Measurements from ENCODE around the gene ENC1. TPM values are rescaled to one million over a fixed set of nuclear protein-coding genes. Genes with fewer than 3 reads are reported as not detected.

ENC1 gene
- total RNA-seq, 1 donor from 2014 or later: 7.1 TPM

- no peaks in the 10 kb centered on the region for H3K9me3 ChIP-seq
- H3K4me1 ChIP-seq: no peaks in the 10 kb centered on the region
- no peaks in the 10 kb centered on the region for H3K36me3 ChIP-seq
- no peak for DNase-seq (ENCODE audit: extremely low spot score in 2 of 2)
- H3K27ac ChIP-seq: no peak overlapping the region
- H3K27me3 ChIP-seq: no peaks in the 10 kb centered on the region
- H3K4me3 ChIP-seq: no peak overlapping the region
- intact Hi-C loops (cut with DNase I): no loop called here
- no peak for TF ChIP-seq CTCF (IDR thresholded peaks at IDR 0.05)
- no peak for TF ChIP-seq POLR2AphosphoS5 (IDR thresholded peaks at IDR 0.05; ENCODE audit: insufficient read depth in 1 of 2, low read depth in 1 of 2)
- TF ChIP-seq POLR2A (IDR thresholded peaks at IDR 0.05): no peak
Observed at GRCh38 chr5:74617202-74617601, 23.3 kb downstream of the ENC1 start.

- intact Hi-C loops (cut with DNase I): no loop called here
Observed at GRCh38 chr5:74616236-74617146, 24.0 kb downstream of the ENC1 start.

GRCh38 chr5:74613283-74613682, 27.2 kb downstream of the ENC1 start:
- no peak for TF ChIP-seq POLR2AphosphoS5 (IDR thresholded peaks at IDR 0.05; ENCODE audit: insufficient read depth in 1 of 2, low read depth in 1 of 2)
- TF ChIP-seq CTCF (IDR thresholded peaks at IDR 0.05): no peak
- TF ChIP-seq POLR2A (IDR thresholded peaks at IDR 0.05): no peak
- H3K36me3 ChIP-seq: no peaks in the 10 kb centered on the region
- no peak overlapping the region for H3K27ac ChIP-seq
- H3K4me1 ChIP-seq: no peaks in the 10 kb centered on the region
- no peaks in the 10 kb centered on the region for H3K27me3 ChIP-seq
- DNase-seq (ENCODE audit: extremely low spot score in 2 of 2): no peak
- no peak overlapping the region for H3K4me3 ChIP-seq
- no peaks in the 10 kb centered on the region for H3K9me3 ChIP-seq
- intact Hi-C loops (cut with DNase I): no loop called here

More at GRCh38 chr5:74616236-74617146, 24.0 kb downstream of the ENC1 start:
- TF ChIP-seq POLR2A (IDR thresholded peaks at IDR 0.05) (no peak), CTCF (IDR thresholded peaks at IDR 0.05) (no peak), POLR2AphosphoS5 (IDR thresholded peaks at IDR 0.05; ENCODE audit: insufficient read depth in 1 of 2, low read depth in 1 of 2) (no peak)
- no peaks in the 10 kb centered on the region for H3K4me1 ChIP-seq
- H3K4me3 ChIP-seq: no peak overlapping the region
- no peaks in the 10 kb centered on the region for H3K9me3 ChIP-seq
- H3K27ac ChIP-seq: no peak overlapping the region
- no peaks in the 10 kb centered on the region for H3K27me3 ChIP-seq
- no peaks in the 10 kb centered on the region for H3K36me3 ChIP-seq
- no peak for DNase-seq (ENCODE audit: extremely low spot score in 2 of 2)

GRCh38 chr5:74612045-74612444, 28.5 kb downstream of the ENC1 start:
- Histone ChIP-seq H3K4me1 (no peaks in the 10 kb centered on the region), H3K4me3 (no peak overlapping the region), H3K27ac (no peak overlapping the region), H3K9me3 (no peaks in the 10 kb centered on the region), H3K36me3 (no peaks in the 10 kb centered on the region), H3K27me3 (no peaks in the 10 kb centered on the region)
- no peak for TF ChIP-seq POLR2A (IDR thresholded peaks at IDR 0.05)
- TF ChIP-seq POLR2AphosphoS5 (IDR thresholded peaks at IDR 0.05; ENCODE audit: insufficient read depth in 1 of 2, low read depth in 1 of 2): no peak
- no peak for DNase-seq (ENCODE audit: extremely low spot score in 2 of 2)
- intact Hi-C loops (cut with DNase I): no loop called here

DNA sequence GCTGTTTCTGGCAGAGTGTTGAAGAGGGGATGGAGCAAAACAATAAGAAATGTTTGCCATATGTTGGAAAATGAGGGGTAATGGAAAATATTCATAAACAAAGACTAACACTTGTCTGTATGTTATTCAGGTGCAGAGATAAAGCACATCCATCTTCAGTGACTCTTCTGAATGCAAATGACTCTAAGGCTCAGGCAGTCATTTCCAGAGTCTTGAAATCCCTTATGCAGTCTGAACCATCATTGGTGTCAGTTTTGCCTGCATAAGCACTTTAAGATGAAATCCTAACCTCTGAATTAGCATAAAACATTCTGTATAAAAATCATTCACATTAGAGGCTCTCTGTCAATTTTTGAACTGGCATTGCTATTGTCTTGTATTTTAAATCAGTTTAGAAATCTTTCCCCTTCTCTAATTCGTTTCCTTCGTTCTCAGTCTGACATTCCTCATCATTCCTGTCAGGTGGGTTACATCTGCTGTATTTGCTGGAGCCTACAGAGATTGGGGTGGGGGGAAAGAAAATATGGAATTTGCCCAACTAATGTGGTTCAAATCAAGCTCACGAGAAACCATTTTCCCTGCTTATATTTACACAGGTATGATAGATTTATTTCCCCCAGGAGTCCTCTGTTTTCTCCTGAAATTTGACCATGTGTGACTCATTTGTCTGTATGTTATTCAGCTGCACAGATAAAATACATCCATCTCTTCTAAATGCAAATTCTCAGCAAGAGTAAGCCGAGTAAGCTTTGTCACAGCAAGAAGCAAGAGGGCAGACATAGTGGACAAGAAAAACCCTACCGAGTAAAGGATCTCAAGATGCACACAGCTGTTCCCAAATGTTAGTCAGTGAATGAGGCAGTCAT, 31.6 kb downstream of the ENC1 start:
- Histone ChIP-seq H3K27me3 (no peaks in the 10 kb centered on the region), H3K36me3 (no peaks in the 10 kb centered on the region), H3K27ac (no peak overlapping the region), H3K4me1 (no peaks in the 10 kb centered on the region), H3K9me3 (no peaks in the 10 kb centered on the region), H3K4me3 (no peak overlapping the region)
- intact Hi-C loops (cut with DNase I): no loop called here
- TF ChIP-seq POLR2A (IDR thresholded peaks at IDR 0.05): no peak
- TF ChIP-seq CTCF (IDR thresholded peaks at IDR 0.05): no peak
- TF ChIP-seq POLR2AphosphoS5 (IDR thresholded peaks at IDR 0.05; ENCODE audit: insufficient read depth in 1 of 2, low read depth in 1 of 2): no peak
- no peak for DNase-seq (ENCODE audit: extremely low spot score in 2 of 2)
